MCF 10A (cell line): ENCODE measurements around the gene ENO1. TPM values are rescaled to one million over a fixed set of nuclear protein-coding genes. Genes with fewer than 3 reads are reported as not detected.

Source experiments
- BruUV-seq: library from RNA; stranded (reverse); fragments of 400-500 nt; replicated peaks from 2 replicates; lab custom pipeline; 2021; lab: Mats Ljungman, UMichigan
- CTCF ChIA-PET: fragments of 300-600 bp; sonication (Branson Sonifier 250); formaldehyde crosslinking; extraction: SDS; loops from one replicate; lab custom pipeline; 2021; ENCODE audit warnings: antibody characterized with exemption, inconsistent platforms; lab: Yijun Ruan, JAX
- POLR2A ChIA-PET: fragments of 300-600, 350-650 bp; sonication (Branson Sonifier 250); formaldehyde crosslinking; extraction: SDS; loops from one replicate; lab custom pipeline; 2020; ENCODE audit warnings: antibody characterized with exemption, inconsistent platforms; lab: Yijun Ruan, JAX
- DNase-seq: peaks from one replicate; pipeline ENCODE4 v3.0.0-alpha.2; 2018; ENCODE audit not compliant: unreplicated experiment
- H3K27ac Mint-ChIP-seq: one replicate; pipeline ENCODE4 v1.8.0; 2022; ENCODE audit warnings: mild to moderate bottlenecking, low read depth, mixed read lengths; ENCODE audit not compliant: unreplicated experiment
- H3K27me3 Mint-ChIP-seq: one replicate; pipeline ENCODE4 v1.8.0; 2022; ENCODE audit warnings: mixed read lengths; ENCODE audit not compliant: insufficient read depth, unreplicated experiment
- H3K36me3 Mint-ChIP-seq: one replicate; pipeline ENCODE4 v1.8.0; 2022; ENCODE audit warnings: mild to moderate bottlenecking, moderate library complexity, mixed read lengths; ENCODE audit not compliant: insufficient read depth, unreplicated experiment
- H3K4me1 Mint-ChIP-seq: one replicate; pipeline ENCODE4 v1.8.0; 2022; ENCODE audit warnings: mixed read lengths; ENCODE audit not compliant: insufficient read depth, unreplicated experiment
- H3K4me3 Mint-ChIP-seq: one replicate; pipeline ENCODE4 v1.8.0; 2022; ENCODE audit warnings: mild to moderate bottlenecking, moderate library complexity, mixed read lengths; ENCODE audit not compliant: unreplicated experiment
- H3K9me3 Mint-ChIP-seq: one replicate; pipeline ENCODE4 v1.8.0; 2022; ENCODE audit warnings: mixed read lengths; ENCODE audit not compliant: unreplicated experiment
- CTCF ChIP-seq: fragments of 200-600 bp; IDR thresholded peaks from one replicate; pipeline ENCODE4 v1.8.0; 2022; ENCODE audit warnings: antibody characterized with exemption, mild to moderate bottlenecking; ENCODE audit not compliant: unreplicated experiment
- intact Hi-C: fragments of 100-400 bp; cut with micrococcal nuclease; formaldehyde crosslinking; loops from 2 replicates; pipeline ENCODE4 v1.14.1; 2022
- total RNA-seq: library from RNA; stranded (reverse); gene quantifications from 2 replicates; pipeline ENCODE4 v1.2.3, GENCODE V29; 2022

Gene ENO1
- total RNA-seq, 1 experiment from 2014 or later, result 2,811 TPM

- H3K4me3 Mint-ChIP-seq, result no peak overlapping the region
- ChIA-PET POLR2A (interaction anchor here (0.6 to 10.0 kb wide), 12 partner anchors 8 to 188 kb away, joined by 3 to 103 read pairs (median 4); partner anchors contain the start of gene ENO1), CTCF (interaction anchor here (0.7 to 1.4 kb wide), 4 partner anchors 10 to 51 kb away, joined by 3 to 5 read pairs (median 4); no protein-coding TSS in a partner anchor)
- H3K27ac Mint-ChIP-seq, result no peak overlapping the region
- intact Hi-C loops, result no loop called here
- no peaks in the 10 kb centered on the region for H3K27me3 Mint-ChIP-seq
- H3K9me3 Mint-ChIP-seq, result no peaks in the 10 kb centered on the region
- H3K4me1 Mint-ChIP-seq, result peaks cover 27% of the 10 kb centered on the region
- BruUV-seq, result no TSS peak
- H3K36me3 Mint-ChIP-seq, result peaks cover 100% of the 10 kb centered on the region
- DNase-seq, result no peak
- no peak for TF ChIP-seq CTCF
Observed at GRCh38 chr1:8866792-8867415, 11.6 kb downstream of the ENO1 start.

GRCh38 chr1:8866173-8866791, 12.2 kb downstream of the ENO1 start:
- peaks cover 21% of the 10 kb centered on the region for H3K4me1 Mint-ChIP-seq
- H3K9me3 Mint-ChIP-seq, result no peaks in the 10 kb centered on the region
- H3K36me3 Mint-ChIP-seq, result peaks cover 100% of the 10 kb centered on the region
- no peak overlapping the region for H3K4me3 Mint-ChIP-seq
- POLR2A ChIA-PET, result interaction anchor here (1.0 to 10.0 kb wide), 10 partner anchors 8 to 165 kb away, joined by 3 to 103 read pairs (median 5); partner anchors contain the start of gene ENO1
- no peak for DNase-seq
- no peak overlapping the region for H3K27ac Mint-ChIP-seq
- BruUV-seq, result no TSS peak
- TF ChIP-seq CTCF, result no peak
- CTCF ChIA-PET, result interaction anchor here (0.6 to 1.1 kb wide), 3 partner anchors 10 to 211 kb away, joined by 3 read pairs; no protein-coding TSS in a partner anchor
- intact Hi-C loops, result no loop called here
- no peaks in the 10 kb centered on the region for H3K27me3 Mint-ChIP-seq

GRCh38 chr1:8864713-8865344, 13.7 kb downstream of the ENO1 start:
- Mint-ChIP-seq H3K36me3 (peaks cover 100% of the 10 kb centered on the region), H3K4me3 (no peak overlapping the region), H3K27ac (no peak overlapping the region), H3K4me1 (peaks cover 8% of the 10 kb centered on the region), H3K27me3 (no peaks in the 10 kb centered on the region), H3K9me3 (no peaks in the 10 kb centered on the region)
- no TSS peak for BruUV-seq
- DNase-seq, result no peak
- intact Hi-C loops, result no loop called here
- POLR2A ChIA-PET, result interaction anchor here (0.7 to 10.0 kb wide), 7 partner anchors 7 to 49 kb away, joined by 3 to 103 read pairs (median 5); partner anchors contain the start of gene ENO1
- CTCF ChIA-PET, result interaction anchor here (0.5 to 1.2 kb wide), 7 partner anchors 8 to 47 kb away, joined by 3 to 4 read pairs (median 3); no protein-coding TSS in a partner anchor
- no peak for TF ChIP-seq CTCF

- Mint-ChIP-seq H3K27me3 (no peaks in the 10 kb centered on the region), H3K36me3 (peaks cover 100% of the 10 kb centered on the region), H3K4me1 (peaks cover under 1% of the 10 kb centered on the region), H3K27ac (no peak overlapping the region), H3K9me3 (no peaks in the 10 kb centered on the region), H3K4me3 (no peak overlapping the region)
- ChIA-PET CTCF (interaction anchor here (0.6 to 1.3 kb wide), 3 partner anchors 9 to 313 kb away, joined by 3 read pairs; no protein-coding TSS in a partner anchor), POLR2A (interaction anchor here (0.7 to 10.0 kb wide), 4 partner anchors 8 to 47 kb away, joined by 3 to 103 read pairs (median 6); partner anchors contain the start of gene ENO1)
- DNase-seq, result no peak
- BruUV-seq, result no TSS peak
- intact Hi-C loops, result no loop called here
- no peak for TF ChIP-seq CTCF
Observed at GRCh38 chr1:8863794-8864233, 14.7 kb downstream of the ENO1 start.
